Measurements from ENCODE around the gene CCNG2.

Gene CCNG2

DNA sequence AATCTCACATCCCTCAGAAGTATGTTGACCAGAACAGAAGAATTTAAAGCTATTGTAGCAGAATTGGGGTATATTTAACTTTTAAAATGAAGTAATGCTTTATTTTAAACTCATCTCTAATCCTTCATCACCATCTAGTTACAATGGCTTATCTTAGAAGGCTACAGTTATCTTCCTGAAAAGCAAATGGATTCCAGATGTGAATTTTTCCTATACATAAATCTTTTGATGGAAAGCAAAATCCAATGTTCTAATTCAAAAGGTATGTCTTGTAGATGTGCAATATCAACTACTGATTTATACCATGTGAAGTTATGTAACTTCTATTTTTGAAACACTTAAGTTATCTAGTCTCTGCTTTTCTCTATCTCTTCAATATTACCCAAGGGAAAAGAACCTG is 47.6 kb downstream of the CCNG2 start:
- DNase-seq: no peak

GRCh38 chr4:77209012-77209411 is 52.0 kb downstream of the CCNG2 start:
- no peak for DNase-seq

DNA sequence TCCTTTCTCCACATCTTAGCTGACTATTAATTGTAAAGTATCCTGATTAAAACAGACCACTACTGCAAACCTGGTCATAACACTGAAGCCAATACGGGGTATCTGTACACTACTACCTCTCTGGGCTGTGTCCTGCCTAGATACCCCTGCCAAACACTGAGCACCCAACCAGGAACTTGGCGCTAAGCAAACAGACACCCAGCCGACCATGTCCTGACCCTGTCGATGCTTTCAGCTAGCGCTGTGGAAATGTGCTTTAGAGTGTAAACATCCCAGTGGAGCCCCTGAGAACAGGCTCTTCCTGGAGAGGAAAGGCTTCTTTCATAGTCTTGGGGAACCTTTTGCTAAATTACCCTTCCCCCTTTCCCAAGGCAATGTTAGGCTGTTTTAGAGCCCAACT is 52.9 kb downstream of the CCNG2 start:
- DNase-seq: no peak

GRCh38 chr4:77215107-77215506 is 58.1 kb downstream of the CCNG2 start:
- DNase-seq: no peak

GRCh38 chr4:77217526-77217925 is 60.5 kb downstream of the CCNG2 start:
- DNase-seq: no peak

DNA sequence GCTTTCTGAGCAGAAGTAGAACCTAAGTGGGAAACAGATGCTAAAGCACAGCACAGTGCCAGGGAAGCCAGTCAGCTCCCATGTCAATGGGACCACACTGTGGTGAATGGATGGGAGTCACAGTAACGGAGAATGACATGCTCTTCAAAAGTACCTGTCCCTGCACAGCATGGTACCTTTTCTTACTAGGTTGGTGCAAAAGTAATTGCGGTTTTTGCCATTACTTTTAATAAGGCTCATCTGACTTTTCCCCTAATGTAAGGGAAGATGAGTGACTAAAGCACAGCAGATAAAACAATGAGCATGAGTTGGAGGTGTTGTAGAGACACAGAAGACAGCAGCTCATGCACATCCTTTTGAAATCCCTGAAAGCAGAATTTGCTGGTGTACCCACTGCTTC is 62.3 kb downstream of the CCNG2 start:
- no peak for DNase-seq
